ENCODE measurements around the gene HIVEP1.

HIVEP1 gene

DNA sequence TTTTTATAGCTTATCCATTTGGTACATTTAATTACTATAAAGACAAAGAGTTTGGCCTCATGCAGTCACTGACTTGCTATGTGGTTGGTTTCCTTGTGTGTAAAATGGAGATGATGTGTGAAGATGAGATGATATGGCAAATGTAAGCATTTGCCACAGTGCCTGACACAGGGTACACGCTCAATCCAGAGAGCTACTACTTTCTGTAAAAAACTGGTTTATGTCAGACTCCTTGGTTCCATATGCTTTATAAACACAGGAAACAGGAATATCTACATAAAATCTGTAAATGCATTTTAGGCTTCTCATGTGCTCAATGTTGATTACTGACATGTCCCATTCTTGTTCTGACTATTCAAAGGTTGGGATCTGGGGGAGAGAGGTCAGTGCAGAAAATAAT is 10.4 kb downstream of the HIVEP1 start:
- DNase-seq = no peak

DNA sequence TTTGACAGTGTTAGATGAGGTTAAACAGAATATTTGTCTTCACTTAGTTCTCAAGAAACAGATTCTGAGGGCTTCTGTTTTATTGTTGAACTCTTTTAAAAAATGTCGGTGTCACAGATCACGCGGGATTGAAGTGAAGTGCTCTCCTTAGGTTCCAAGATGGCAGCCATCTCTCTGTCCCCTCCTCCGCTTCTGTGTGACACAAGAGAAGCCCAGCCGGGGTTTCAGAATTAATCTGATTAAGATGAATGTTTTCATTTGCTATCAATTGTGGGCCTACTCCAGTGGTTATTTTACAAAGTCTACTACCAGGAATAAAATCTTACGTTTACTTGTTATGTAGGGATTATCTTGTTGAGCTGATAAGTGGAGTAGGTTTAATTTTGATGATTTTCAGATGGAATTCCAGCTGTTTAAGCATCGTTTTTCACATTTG is 10.9 kb downstream of the HIVEP1 start:
- no peak for DNase-seq

DNA sequence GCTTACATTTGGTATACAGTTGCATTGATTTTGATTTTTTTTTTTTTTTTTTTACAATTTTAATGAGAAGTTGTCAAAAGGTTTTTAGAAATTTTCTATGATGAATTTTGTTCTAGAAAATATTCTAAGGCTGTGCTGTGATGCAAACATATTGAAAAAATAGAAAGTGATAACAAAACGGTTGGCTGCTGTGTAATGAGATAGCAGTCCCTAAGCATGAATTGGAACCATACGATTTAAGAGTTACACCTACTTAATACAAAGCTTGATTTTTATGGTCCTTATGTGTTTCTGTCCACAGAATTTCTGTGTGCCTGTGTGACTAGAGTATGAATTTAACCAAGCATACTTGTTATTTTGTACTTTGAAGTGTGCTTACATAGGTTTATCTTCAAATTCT is 12.1 kb downstream of the HIVEP1 start:
- no peak for DNase-seq

DNA sequence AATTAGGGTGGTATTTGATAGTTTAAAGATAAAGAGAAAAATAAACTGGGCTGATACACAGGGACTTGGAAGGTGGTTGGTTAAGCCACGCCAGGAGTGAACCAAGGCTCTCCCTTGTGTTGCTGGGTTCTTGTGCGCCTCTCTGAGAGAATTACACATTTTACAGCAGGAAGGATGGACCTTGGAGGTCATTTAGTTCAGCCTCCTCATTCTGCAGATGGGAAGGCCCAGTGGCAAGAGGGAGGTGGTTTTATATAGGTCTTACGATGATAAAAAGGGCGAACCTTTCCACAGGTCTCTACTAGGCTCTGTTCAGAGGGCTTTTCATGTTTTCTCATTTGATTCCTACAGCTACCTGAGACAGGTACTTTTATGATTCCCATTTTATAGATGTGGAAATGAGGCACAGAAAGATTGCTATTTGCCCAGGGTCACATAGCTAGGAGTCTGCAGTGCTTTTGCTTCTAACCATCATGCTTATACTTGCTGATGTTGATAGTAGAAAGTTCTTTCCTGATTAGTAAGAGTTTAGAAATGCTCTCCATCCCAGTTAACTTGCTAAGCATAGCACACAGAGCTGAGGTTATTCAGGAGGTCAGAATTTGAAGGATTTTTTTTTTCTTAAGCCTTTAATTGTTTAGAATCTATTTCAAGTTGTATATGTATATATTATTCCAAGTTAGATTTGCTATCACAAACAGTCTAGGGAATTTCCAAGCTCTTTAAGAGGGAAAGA is 12.8 kb downstream of the HIVEP1 start:
- DNase-seq = no peak

DNA sequence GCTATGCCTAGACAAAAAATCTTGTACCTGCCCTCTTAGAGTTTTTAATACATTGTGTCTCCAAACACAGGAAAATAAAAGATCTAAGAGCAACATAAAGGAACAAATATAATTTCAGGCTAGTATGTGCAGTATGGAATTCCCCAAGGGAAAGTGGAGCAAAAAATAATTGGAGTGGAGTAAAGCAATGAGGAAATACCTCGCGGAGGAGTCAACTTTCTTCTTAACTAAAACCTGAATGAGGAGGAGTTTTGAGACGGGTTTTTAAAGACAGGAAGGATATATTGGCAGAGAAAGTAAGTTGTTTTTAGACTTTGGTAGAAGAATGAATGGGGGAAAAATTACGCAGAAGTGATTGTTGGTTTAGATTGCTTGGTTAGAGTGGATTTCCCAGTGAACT is 14.0 kb downstream of the HIVEP1 start:
- DNase-seq = no peak

DNA sequence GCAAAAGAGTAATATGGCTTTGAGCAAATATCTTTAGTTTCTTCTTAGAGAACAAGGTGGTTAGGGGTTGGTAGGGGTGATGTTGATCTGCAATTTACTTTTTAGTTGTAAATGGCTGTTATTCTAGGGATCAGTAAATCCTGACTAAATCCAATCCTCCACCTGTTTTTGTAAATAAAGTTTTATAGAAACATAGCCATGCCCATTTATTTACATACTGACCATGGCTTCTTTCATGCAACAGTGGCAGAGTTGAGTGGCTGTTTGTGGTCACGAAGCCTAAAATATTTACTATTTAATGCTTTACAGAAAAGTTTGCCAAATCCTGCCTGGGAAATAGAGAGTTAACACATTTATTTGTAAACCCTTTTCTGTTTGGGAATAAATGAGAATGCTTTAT is 14.7 kb downstream of the HIVEP1 start:
- DNase-seq = no peak

DNA sequence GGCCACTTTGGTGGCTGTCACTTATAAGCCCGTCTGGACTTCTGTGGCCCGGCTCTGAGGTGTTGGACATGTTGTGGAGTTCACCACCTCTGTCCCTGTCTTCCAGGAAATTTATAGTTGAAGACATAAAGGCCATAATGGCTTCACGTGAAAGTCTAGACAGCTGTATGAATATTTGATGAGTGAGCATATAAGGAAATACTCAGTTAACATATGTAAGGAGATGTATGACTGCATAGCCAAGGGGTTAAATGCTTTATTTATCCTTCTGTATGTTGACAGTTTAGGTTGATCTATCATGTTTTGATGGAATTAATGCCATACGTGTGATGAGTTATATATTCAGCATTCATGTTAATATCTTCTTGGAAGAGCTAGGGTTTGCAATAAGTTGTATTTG is 16.1 kb downstream of the HIVEP1 start:
- no peak for DNase-seq

DNA sequence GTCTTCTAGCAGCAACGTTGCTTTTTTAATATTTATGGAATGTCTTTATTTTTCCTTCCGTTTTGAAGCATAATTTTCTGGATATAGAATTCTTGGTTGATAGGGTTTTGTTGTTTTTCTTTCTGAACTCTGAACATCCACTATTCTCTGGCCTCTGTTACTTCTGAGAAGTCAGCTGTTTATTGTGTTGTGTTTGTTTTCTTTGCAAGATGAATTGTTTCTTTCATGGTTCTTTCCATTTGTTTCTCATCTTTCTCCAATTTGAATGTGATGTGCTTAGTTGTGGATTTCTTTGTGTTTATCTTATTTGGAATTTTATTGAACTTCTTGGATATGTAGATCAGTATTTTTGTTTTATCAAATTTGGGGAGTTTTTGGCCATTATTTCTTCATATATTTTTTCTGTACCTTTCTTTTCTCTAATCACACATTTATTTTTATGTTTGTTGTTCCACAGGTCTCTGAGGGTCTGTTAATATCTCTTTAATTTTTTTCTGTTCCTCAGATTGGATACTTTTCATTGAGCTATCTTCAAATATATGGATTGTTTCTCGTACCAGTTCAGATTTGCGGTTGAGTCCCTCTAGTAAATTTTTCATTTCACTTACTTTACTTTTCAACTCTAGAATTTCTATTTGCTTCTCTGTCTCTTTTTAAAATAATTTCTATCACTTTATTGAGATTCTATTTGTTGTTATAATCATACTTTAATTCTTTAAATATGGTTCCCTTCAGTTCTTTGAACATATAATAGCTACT is 18.0 kb downstream of the HIVEP1 start:
- no peak for DNase-seq

DNA sequence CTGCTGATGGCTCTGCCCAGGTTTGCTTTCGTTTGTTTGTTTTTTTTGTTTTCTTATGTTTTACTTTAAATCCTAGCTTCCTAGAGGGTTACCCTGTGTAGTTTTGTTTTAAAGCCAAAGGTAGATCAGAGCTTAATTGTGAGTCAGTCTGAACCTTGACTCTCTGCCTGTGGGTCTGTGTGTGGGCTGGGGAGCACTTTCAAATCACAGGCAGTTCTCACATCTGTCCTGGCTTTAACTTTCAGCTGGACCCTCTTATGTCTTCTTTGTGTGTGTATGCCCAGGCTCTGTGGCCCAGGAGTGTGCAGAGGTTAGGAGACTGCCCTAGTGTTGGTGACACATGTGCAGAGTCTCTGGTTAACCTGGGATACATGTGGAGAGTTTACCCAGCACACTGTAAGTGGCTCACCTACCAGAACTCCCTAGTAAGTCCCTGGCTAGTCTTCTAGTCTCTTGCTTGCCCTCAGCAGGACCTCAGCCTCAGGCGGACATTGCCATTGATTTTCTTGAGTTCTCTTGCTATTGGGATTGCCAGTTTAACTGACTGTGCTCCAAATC is 19.0 kb downstream of the HIVEP1 start:
- DNase-seq = no peak

DNA sequence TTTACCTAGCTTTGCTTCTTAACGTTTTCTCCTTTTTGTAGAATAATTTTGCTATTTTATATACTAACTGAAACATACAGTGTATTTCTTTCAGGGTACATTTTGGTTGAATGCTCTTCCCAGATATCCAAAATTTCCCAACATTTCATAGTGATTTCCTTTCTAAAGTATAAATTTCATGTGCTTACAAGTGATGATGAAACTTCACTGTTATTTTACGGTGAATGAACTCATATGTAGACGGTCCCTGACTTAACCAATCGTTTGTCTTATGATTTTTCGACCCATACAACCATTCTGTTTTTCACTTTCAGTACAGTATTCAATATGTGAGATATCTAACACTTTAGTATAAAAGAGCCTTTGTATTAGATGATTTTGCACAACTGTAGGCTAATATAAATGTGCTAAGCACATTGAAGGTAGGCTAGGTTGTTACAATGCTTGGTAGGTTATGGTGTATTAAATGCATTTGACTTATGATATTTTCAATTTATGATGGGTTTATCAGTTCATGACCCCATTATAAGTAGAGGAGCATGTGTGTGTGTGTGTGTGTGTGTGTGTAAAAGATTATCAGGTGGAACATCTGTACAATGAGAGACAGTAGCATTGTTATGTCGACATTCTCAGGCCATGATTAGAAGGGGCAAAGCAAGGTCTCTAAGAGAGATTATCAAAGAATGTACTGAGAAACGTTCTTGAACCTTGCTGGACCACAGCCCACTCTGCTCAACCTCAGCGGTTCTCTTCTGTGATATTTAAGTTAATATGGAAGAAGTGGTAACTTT is 20.9 kb downstream of the HIVEP1 start:
- DNase-seq = no peak

DNA sequence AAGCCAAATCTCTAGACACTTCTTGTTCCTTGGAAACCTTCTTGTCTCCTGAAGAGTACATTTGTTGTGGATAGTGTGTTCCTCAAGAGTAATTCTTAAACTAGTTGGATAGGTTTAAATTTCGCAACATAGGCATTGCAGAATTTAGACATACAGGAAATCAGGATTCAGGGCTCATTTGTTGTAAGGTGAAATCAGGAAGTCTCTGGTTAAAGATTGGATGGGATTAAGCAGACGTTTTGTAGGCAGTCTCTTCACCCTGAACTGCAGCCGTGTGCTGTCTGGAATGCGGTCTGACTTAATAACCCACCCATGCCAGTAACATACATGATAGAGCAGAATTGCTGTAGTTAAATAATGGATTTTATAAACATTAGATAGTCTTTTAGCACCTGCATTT is 21.7 kb downstream of the HIVEP1 start:
- no peak for DNase-seq

DNA sequence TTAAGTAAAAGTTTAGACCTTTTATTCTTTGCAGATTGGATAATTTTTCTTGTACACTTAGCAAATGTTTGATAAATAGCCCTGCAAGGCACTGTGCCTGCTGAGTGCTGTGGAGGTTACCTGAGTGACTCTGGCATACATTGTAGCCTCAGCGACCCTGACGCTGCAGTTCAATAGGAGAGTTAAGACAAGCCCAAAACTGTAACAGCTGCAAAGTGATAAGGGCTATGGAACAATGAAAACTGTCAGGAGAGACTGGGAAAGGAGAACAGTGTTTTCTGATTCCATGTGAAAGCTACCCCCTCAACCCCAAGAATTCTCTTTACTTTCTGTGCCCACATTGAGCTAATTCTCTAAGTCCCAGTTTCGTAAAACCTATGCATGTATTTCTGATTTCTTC is 22.2 kb downstream of the HIVEP1 start:
- no peak for DNase-seq

DNA sequence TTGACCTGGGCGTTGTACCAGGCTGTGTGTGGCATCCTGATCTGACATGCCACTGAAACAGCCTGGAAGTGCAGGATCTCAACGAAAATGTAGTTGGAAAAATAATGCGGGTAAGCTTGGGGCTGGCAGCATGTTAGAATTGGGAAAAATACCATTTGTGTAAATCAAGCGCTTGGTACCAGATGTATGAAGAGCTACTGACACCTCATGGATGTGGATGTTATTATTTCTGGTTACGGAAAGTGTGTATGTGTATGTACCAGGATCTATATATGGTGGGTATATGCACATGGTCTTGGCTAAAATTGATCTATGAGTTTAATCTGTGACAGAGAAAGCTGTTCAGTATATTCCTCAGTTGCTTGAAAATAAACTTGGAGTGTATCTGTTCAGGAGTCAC is 22.7 kb downstream of the HIVEP1 start:
- no peak for DNase-seq

DNA sequence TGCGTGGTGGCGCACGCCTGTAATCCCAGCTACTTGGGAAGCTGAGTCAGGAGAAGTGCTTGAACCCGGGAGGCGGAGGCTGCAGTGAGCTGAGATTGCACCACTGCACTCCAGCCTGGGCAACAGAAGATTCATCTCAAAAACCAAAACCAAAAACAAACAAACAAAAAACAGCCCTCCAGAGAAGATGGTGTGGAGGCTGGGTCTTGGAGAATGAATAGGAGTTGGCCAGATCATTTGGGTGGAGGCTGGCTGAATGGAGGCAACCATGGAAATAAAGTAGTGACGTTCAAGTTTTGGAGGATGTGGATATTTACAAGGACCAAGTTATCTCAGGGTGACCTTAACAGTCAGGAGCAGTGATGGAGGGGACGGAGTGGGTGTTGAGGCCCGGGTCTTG is 24.7 kb downstream of the HIVEP1 start:
- no peak for DNase-seq

DNA sequence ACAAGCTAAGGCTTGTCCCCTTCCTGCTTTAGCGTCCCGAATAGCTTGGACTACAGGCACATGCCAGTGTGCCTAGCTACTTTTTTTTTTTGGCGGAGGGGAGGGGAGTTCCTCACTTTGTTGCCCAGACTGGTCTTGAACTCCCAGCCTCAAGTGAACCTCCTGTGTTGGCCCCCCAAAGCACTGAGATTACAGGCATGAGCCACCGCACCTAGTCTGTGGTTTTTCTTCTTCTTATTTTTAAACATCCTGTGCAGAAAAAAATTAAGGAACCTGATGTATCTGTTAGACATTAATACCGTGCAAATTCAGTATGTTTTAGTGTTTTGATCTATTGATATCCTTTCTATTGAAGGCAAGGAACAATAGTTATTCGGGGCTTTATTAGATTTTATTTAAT is 25.7 kb downstream of the HIVEP1 start:
- DNase-seq = no peak

DNA sequence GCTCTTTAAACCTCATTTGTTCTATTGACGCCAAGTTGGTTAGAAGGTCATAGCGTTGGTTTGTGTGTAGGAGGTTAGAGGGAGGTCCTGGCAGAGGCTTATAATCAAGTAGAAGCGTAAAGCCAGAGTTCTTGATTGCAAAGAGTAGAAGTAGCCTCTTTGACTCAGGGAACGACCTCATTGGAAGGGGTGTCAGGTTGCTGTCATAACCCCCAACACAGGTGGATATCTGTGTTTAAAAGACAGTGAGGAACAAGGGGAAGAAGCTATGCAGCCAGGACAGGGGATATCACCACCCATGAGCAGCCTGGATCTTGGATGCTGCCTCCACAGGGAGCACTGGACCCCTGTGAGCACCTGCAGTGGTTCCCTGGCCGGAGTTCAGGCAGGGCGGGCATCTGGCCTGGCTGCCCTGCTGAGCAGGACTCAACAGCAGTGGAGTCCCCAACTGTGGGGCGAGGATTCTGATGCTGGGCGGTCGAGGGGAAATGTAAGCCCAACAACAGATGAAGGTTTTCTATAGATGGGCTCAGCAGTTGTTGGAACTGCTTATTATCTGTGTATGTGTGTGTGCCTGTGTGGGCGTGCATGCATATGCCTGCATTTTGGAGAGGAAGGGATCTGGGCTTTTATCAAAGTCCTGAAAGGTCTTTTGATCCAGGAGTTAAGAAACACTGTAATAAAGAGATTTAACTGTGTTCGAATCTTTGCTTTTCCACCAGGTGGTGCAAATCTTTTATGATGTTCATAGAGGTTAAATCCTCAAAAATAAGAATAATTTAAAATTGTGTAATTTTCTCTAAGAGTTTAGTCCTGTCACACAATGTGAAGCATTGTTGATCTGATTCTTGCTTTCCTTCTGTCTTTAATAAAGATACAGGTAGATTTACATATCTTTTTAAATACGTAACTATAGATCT is 27.7 kb downstream of the HIVEP1 start:
- DNase-seq = no peak

DNA sequence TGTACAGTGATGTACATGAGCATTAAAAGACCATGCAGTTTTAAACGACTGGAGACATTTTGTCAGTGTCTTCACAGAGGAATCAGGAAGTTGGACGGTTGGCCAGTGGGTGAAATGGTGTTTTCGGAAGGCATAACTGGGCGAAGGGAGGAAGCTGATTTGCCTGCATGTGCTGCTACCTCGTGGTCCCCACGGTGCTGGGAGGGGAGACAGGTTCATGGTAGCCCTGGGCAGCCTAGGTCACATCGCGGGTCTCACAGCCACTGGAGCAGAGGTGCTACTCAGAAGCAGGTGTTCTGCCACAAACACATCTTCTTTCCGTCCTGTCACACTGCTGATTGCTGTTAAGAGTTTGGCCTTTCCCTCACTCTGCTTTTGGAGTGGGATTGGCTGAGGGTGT is 35.2 kb downstream of the HIVEP1 start:
- no peak for DNase-seq

DNA sequence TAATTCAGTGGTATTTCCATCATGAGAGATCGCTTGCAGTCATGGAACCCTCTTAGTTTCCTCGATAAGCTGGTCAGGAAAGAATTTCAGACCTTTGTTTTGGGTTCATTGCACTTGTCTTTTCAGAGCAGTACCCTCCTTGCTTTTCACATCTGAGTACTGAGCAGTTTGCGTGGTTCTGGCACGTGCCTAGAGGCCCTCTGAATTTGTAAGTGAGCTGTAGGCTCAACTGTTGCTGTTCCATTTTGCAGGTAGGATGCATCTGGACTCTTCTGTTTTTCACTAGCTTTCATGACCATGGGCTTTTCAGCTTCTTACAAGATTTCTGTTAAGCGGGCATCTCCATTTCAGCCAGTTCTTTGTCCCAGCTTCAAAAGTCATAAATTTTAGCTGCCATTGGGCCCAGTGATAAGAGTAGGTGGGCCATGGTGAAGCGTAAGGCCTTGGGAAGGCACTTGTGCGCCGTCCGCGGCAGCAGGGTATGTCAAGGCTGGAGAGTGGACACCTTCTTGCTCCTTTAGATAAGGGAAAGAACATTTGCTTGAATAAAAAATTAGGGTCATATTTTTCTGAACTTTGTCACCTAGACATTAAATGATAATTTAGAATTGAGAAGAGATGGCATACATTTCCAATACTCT is 35.8 kb downstream of the HIVEP1 start:
- no peak for DNase-seq

DNA sequence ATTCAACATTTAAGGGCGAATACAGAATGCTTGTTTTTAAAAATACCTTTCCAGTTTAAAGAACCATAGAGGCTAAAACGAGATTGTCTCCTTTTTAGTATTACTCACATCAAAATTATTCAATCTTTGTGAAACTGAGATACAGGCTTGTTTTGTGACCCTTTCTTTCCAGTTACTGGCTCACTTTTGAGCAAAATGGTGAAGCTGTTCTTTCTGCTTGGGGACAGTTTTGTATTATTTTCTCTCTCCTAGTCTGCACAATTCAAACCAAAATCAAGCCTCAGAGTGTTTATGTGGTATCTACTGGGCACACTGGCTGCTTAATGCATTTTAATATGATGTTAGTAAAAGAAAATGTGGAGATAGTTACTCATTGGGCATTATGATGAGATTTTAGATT is 36.5 kb downstream of the HIVEP1 start:
- no peak for DNase-seq

DNA sequence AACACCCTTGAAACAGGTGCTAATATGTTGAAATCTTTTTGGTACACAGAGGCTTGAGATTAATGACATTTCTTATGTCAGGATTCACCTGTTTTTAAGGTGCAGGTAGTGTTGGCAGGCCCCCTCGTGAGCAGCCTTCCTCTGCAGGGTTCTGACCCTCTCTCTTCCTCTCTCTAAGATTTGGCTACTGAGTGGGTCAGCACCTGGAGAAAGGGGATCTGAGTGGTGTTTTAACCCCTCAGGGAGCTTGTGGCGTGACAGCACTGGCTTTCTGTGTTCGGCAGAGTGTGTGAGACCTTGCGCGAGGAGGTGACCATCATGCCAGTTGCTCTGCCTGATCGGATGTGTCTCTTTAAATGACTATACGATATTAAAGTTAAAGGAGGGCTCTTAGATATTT is 37.1 kb downstream of the HIVEP1 start:
- DNase-seq = no peak

DNA sequence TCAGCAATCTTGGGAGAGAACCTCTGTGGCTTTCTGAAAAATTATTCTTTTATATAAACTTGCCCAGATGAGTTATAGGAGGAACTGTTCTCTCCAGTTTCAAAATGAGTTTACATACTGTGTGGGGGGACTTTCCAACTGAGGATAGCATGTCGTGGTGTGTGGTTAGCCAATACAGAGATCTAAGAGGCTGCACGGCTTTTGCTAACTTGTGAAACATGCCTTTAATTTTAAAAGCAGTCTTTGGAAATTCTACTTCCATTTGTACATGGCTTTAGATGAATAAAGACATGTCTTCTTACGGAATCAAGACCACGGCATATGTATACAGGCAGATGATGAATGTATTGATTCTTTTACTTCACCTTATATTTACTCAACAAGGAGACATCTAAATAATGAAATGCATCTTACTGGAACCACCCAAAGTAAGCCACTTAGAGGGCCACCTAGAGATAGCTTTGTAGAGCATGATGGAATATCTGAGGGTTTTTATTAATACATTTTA is 39.8 kb downstream of the HIVEP1 start:
- peak in 1 of 2 experiments; percentile 54 for DNase-seq

Data from activated CD4-positive, alpha-beta T cell treated with anti-CD3 and anti-CD28 coated beads, Interleukin-2, amount 50 U/mL, for 48 hours (primary cell).